HG02642 (cell line): ENCODE measurements around the gene C1orf21.
"Not testable (repeated sequence)": the region's sequence is repeated elsewhere in the genome, so short reads cannot be mapped to it uniquely, and the experiment has no call there.

ENCODE experiments used
- ATAC-seq: cut with Tn5 transposase; IDR thresholded peaks from one replicate; pipeline ENCODE4 v1.9.1; 2021; ENCODE audit warnings: mild to moderate bottlenecking; ENCODE audit not compliant: unreplicated experiment, poor library complexity

C1orf21 gene

DNA sequence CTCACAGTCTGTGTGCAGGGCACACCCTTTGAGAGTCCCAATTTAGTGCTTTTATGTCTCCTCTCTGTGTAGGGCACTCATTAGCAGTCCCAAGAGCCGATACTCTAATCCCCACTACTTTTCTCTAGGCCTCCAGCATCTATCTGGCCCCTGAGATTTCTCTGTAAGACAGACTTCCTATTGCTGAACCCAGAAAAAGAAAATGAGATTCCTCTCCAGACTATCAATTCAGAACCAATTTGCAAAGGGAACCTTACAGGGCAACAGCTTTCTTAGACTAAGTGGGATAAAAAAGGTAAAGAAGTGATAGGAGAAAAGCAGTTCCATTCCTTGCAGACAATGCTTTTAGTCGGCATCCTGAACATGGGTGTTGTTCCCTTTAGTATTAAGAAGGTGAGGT lies 195.6 kb downstream of the C1orf21 start:
- no peak for ATAC-seq

DNA sequence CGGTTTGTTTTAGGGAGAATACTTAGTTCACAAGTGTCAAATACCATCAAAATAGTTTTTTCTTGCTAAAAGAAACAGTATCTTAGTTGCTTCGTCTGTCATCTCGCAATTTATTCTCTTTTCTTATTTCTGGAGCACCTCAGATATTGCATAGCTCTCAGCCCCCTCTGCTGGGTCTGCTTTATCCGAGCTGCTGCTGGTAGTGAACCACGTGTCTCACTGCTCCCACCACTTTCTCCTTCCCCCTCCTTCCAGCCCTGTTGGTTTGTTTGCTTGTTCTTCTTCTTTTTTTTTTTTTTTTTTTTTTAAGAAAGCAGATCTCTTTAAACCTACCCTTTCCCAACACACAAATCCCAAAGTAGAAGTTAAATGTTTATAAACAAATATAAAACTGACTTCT lies 197.0 kb downstream of the C1orf21 start:
- ATAC-seq = no peak

DNA sequence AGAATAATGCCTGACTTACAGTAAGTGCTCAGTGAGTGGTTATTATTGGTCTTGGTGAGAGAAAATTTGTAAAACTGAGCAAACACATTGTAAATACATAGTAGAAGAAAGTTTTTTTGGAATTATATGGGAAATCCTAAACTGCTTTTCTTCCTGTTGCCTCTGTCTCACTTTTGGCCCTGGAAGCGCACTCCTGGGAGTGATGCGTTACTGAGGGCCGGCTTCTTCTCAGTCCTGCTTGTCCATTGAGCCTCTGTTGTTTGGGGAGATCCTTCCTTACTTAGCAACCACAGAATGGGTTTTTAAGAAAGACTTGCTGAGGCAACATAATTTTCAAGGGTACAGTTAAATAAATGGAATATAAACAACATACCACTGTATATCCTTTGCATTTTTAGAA lies 201.9 kb downstream of the C1orf21 start:
- no peak for ATAC-seq

DNA sequence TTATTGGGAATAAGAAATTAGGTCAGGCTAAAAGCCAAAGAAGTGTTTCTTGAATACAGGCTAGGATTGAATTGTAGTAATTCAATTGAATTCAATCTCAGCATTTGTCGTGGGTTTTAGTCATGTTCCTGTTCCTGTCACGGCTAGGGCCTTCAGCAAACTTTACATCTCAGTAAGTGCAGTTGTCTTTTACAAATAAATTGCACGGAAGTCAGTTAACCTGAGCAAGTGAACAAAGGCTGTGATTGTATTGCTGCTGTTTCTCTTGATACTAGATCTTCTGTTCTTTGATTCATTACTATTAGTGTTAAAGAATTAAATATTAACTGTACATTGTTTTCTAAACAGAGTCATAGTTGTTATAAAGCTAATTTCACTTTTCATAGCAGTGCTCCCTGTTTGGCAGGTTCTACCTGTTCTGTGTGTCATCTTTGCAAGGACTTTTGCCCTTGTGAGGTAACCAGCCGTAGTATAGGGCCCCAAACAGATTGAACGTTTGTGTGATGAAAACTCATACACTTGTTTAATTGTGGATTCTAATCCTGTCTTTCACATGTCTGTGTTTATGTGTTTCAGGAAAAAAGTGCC lies 203.4 kb downstream of the C1orf21 start:
- ATAC-seq = no peak

DNA sequence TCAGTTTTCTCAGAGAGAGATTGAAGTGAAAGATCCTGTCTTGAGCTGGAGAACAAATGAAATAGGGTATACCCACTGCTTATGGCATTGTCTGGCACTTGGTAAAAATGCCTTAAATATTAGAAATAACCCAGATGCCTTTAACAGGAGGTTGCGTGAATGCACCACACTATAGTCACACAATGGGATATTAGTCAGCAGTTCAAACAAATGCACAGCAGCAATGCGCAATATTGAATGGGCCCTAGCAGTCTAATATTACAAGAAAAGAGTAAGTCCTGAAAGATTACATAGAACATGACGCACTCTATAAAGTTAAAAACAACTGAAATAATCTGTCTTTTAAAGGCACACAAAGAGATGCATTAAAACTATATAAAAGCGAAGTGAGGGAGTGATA lies 206.8 kb downstream of the C1orf21 start:
- ATAC-seq = no peak

DNA sequence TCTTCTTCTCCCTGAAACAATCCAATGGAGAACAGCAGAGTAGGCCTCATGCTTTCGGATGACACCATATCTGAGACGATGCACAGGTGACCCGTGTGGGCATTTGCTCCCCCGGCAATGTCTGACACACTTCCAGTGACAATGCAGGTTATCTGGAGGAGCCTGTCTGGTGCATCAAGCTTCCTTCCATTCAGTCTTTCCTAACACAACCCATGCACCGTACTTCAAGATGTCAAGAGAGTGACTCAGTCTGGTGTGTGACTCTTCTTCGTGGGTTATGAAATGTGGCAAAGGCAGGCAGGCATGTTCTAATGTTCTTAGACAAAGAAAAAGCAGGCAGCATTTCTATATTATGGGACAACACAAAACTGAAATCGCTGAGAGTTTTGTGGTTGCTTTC lies 208.8 kb downstream of the C1orf21 start:
- ATAC-seq = no peak

DNA sequence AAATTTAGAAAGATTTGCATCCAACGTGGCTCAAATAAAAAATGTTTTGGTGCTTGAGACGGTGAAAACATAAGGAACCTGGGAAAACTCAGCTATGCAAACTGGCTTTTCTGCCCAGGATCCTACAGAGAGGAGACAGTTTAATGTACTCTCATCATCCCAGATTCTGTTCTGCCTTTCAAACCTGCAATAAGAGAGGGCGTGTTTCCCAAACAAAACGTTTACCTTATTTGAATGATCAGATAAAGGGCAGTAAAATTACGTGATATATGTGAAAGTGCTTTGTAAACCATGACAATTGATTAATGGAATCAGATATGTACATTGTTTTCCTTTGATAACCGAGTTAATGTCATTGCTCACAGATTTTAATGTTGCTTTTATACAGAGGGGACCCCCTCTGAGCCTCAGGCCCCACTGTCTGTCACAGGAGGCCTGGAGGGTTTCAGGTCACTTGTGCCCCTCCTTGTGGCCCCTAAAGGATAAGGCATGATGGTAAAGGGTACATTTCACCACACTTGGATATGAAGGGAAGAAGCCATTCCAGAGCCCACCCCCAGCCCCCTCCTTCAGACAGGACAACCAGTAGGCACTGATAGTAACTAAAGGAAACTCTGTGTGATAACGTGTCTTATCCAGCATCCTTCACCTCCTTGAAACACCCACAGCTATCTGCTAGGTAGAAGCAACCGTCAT lies 210.3 kb downstream of the C1orf21 start:
- ATAC-seq = no peak

DNA sequence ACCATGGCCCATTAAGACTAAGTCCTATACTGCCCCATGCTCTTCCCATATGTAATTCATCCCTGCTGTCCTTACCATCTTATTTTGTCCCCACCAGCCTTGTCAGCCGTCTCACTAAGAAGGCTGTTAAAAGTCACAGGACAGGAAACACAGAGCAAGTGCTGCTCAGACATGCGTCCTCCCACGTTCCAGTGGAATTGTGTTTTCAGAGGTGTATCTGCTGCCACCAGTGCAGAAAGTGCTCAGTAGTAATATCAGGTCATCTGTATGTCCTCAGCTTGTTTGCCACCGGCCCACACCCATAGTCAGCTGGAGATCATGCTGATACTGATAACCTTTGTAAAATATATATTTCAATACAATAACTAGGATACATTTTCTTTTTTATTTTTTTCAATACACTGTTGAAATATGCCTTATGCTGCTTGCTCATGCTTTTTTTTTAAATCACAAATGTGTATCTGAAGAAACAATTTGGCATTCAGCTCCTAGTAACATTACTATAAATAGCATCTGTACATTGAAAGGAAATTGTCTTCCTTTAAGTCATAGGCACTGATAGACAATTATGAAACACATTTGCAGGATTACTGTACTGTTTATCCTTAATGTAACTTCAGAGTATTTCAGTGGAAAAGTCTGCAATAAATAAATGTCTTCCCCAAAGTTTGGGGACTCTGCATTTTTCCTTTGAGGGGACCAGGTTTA lies 211.0 kb downstream of the C1orf21 start:
- no peak for ATAC-seq

DNA sequence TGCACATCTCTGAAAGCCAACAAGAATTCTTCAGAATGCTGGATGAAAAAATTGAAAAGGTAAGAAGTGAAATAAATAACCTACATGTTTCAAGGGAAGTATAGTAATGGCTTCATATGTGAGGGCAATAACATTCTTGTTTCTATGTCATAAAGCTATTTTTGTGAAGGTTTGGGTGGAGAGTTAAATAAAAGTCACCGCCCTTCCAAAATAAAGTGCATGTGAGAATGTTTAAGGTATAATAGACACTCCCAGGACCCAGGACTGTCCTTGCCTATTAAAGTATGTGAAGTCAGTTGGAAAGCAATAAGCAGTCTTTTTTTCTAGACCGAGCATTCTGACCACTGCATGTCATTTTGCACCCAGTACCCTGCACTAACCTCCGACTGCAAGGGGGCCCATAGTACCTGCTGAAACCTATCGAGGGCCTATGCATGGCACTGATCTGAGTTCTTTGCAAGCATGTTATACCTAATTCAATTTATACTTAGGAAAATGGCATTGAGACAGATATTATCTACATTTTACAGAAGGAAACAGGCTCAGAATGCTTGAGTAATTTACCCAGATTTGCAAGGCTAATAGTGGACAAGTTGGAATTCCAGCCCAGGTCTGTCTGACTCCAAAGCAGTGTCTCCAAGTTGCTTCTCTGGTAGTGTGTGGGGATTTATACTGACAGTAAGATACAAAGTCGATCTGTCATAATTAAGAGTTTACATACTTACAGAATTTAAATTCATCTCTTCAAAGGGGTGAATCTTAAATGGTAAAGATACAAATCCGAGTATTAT lies 211.8 kb downstream of the C1orf21 start:
- ATAC-seq = no peak

DNA sequence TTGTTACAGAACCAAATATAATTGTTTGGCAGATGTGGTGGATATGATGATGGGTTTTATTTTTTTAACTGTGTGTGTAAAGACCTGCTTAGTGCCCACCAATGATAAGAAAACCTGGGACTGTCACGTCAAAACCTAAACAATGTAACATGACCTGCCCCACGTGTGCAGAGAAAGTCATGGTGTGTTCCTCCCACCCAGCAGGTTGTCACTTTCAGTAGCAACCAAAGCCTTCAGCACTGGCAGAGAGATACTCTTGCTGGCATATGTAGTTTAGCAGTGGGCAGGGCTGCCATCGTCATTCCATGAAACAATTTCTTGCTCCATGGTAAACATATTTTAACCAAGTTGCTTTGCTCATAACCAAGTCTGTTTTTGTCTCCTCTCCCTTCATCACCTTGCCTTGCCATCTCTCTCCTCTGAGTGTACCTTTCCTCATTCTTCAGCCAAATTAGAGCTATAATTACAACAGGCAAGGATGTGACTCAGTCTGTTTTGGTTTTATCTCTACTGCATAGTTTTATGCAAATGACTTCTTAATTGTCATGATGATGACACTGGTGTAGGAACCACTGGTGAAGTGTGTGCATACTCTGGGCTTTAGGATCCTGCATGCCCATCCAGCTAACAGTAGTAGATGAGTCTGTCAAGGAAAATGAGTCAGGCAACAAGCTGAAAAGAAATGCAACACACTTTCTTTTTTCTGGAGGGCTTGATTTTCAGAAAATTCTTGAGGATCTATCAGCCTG lies 217.5 kb downstream of the C1orf21 start:
- ATAC-seq = no peak

DNA sequence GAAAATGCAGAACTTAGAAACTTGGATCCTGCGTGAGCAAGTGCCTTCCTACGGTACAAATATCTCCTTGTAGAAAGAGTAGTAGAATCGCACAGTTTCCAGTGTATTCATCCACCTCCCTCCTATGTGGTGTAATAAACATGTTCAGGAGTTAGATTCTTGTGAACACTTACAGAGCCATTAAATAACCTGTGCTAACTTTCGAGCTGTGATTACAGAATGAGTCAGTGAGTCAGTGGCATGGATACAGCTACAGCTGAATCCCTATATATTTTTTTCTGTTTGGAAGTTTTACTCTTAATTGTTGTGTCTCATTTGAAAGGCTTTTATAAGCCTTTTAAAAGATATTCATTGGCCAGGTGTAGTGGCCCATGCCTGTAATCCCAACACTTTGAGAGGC lies 219.1 kb downstream of the C1orf21 start:
- ATAC-seq = no peak

DNA sequence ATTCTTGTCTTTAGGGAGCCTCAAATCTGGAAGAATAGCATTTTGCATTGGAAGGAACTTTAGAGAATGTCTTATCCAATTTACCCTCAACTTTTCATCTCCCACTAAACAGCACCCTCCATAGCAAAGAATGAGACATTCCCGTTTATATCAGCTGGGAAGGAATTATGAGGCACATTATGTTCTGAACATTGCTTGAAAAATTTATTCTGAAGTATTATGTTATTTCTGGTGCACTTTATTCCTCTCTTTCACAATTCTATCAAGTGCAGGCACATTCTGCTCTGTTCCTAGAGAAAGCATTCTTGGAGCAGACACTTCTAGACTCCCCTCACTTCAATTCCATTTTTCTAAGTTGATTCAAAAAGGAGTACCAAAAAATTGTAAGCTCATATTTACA lies 220.0 kb downstream of the C1orf21 start:
- no peak for ATAC-seq

DNA sequence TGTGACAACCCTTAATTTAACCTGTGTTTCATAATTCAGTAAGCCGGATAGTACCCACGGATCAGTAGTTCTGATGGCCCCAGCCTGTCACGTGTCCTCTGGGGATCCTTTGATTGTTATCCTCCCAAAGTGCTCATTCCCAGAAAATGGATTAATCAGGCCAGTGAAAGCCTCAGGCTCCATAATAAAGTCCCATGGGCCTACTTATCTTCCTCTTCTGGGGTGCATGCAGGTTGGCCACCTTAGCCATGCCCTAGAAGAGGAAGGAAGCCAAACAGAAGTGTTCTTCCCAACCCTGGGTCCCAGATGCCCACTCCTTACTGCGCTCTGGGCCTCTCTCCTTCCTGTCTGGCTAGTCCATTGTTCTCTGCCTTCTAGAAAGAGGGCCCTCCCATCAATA lies 221.8 kb downstream of the C1orf21 start:
- ATAC-seq = no peak

DNA sequence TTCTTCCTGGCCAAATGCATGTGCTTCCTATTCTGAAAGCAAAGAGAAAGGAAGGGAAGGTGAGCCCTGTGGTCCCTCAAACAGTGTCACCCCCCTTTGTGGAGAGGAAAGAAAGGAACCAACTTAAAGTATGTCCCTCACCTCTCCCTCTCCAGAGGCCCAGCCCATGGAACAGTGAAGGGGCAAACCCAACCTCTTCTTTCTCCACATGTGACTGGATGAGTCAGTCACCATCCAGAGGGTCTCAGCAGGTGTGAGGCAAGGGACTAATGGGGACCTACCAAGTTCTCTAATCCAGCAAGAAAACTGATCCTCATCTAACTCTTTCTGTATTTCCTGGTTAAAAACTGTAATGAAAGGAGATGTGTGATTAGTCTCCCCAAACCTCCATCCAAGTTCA lies 222.2 kb downstream of the C1orf21 start:
- ATAC-seq = no peak

DNA sequence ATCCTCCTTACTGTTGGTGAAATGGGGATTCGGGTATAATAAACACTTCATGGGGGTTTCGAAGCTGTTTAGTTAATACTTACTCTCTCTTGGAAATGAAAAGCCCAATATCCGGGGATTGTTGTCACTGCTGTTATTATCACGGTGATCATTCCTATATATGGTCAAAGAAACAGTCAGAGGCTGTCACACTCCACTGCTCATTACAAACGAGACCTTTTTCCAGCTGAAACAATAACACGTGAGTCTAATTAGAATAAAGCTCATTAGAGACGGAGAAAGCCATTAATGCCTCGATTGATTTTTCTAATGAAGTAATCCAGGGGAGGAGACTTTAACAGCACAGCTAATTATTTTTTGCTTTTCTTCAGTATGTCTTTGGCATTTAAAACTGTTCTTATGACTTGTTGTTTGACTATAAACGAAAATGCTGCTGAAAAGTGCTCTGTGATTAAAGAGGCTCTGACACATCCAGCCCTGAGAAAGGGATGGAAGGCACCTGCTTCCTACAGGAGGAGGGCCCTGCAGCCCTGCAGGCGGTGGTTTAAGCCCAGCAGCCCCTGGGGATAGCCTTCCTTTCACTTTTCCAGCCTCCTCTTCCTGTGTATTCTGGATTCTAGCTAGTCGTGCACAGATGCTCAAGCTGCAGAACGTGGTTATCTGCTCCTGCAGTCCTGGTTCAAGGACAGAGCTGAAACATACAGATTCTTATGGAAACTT lies 224.2 kb downstream of the C1orf21 start:
- ATAC-seq = no peak

DNA sequence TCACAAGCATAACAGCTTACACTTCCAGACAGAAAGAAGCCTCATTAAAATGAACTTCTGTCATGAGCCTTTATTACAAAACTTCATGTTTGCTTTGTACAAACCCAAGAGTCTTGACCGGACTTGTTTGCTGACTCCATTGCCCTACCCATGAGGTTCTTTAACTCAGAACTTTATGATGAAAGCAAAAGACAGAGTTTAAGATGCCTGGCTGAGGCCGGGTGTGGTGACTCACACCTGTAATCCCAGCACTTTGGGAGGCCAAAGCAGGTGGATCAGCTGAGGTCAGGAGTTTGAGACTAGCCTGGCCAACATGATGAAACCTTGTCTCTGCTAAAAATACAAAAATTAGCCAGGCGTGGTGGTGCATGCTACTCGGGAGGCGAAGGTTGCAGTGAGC lies 225.4 kb downstream of the C1orf21 start:
- ATAC-seq = not testable (repeated sequence)

DNA sequence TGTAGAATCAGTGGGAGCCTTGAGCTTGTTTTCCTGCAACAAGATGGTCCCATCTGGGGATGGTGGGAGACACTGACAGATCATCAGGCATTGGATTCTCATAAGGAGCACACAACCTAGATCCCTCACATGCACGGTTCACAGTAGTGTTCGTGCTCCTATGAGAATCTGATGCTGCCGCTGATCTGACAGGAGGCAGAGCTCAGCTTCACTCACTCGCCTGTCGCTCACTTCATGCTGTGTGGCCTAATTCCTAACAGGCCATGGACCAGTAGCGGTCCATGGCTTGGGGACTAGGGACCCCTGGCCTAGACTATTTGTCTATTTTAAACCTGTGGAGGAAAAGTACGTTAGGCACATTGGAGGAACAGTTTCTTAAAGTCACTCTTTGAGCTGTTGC lies 227.8 kb downstream of the C1orf21 start:
- ATAC-seq = no peak

DNA sequence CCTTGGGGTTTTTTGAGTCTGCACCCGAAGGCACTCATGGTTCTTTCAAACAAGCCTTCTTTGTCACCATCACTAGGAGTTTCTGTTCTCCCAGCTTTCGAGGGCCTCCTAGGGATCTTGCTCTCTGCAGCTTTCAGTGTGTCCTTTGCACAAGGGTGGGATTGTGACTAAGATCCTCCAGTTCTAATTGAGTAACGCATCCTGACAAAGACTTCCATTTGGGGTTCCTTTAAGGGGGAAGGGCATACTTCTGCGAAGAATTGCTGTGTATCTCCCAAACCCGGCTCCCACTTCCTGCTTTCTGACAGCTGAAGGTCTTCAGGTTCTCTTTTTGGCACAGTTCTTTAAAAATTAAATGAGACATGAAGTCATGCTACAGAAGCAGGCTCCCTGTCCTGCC lies 228.5 kb downstream of the C1orf21 start:
- ATAC-seq = no peak

DNA sequence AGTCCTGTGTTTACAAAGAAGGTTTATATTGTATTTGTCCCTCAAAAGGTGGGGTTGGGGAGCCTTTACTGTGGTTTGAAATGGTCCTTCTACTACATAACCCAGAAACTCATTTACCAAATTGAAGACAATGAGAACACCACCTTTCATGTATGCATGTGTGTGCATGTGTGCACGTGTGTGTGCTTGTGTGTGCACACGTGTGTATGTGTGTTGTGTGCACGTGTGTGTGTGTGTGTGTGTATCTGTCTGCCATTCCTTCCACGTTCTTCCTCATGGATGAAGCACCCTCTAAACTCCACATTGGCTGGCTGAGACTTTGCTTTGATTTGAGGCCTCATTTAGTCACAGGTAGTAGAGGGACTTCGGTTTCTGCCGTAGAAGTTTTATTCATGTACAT lies 229.7 kb downstream of the C1orf21 start:
- no peak for ATAC-seq
